C4-2B (cell line): ENCODE measurements around the gene WHAMM.

ENCODE experiments used
- CTCF ChIP-seq: fragments of 450-650 bp; conservative IDR thresholded peaks from 2 replicates; pipeline ENCODE4 v1.5.1; 2017; ENCODE audit warnings: mild to moderate bottlenecking
- ZFX ChIP-seq: fragments of 450-650 bp; IDR thresholded peaks from 2 replicates; pipeline ENCODE4 v1.6.1; 2017

GRCh38 chr15:82830427-82831173 is 21.2 kb downstream of the WHAMM start:
- TF ChIP-seq CTCF = no peak
- TF ChIP-seq ZFX = no peak
